Adrenal gland (tissue), 12 donors: ENCODE results near the gene P3H4. TPM values are rescaled to one million over a fixed set of nuclear protein-coding genes. Genes with fewer than 3 reads are reported as not detected.

Experiments
- DNase-seq, 7 donors: peaks; one replicate each; pipeline ENCODE4 v3.0.0-alpha.2; 2019 to 2020
- H3K27ac ChIP-seq, 5 donors: fragments of 200-600 bp; sonication (generic) in 4 of 5; 1 replicate in 3 of 5; 2 replicates in 2 of 5; pipeline versions ENCODE4 v1.5.1 to v1.8.0; 2016 to 2020; ENCODE audit warnings: mild to moderate bottlenecking in 1 of 5
- H3K27me3 ChIP-seq: fragments of 200-600 bp; 2 replicates; pipeline ENCODE4 v1.8.0; 2021
- H3K36me3 ChIP-seq, 2 donors: fragments of 200-600 bp; replicated peaks in 1 of 2; 1 replicate in 1 of 2; 2 replicates in 1 of 2; pipeline versions ENCODE4 v1.5.1 to v1.8.0; 2018 to 2022
- H3K4me1 ChIP-seq, 2 donors: fragments of 200-600 bp; replicated peaks in 1 of 2; 1 replicate in 1 of 2; 2 replicates in 1 of 2; pipeline versions ENCODE4 v1.5.1 to v1.8.0; 2018 to 2021
- H3K4me3 ChIP-seq, 4 donors: fragments of 200-600 bp; sonication (generic) in 3 of 4; one replicate each; pipeline ENCODE4 v1.5.1; 2016 to 2018
- H3K9me3 ChIP-seq, 3 donors: fragments of 200-600 bp; sonication (generic) in 1 of 3; replicated peaks in 1 of 3; 1 replicate in 2 of 3; 2 replicates in 1 of 3; pipeline versions ENCODE4 v1.5.1 to v1.8.0; 2016 to 2021
- CTCF ChIP-seq, 6 experiments: fragments of 450-650 bp in 4 of 6; fragments of 200-600 bp in 2 of 6; sonication (generic) in 1 of 6; IDR thresholded peaks; 1 replicate in 5 of 6; 2 replicates in 1 of 6; pipeline versions ENCODE4 v1.5.1 to v1.8.0; 2016 to 2021; ENCODE audit warnings: antibody characterized with exemption in 6 of 6, mild to moderate bottlenecking in 2 of 6, moderate library complexity in 1 of 6
- POLR2A ChIP-seq, 2 donors: fragments of 450-650 bp; IDR thresholded peaks; one replicate each; pipeline ENCODE4 v1.6.1; 2017; ENCODE audit warnings: antibody characterized with exemption in 2 of 2, mild to moderate bottlenecking in 2 of 2, moderate library complexity in 1 of 2
- WGBS, 4 donors: extraction: QIAGEN DNeasy Blood & Tissue Kit in 2 of 4; methylation state at CpG; one replicate each; pipeline versions ENCODE4 v1.1.5 to v1.1.7; 2013 to 2017; 5-methylcytosine and 5-hydroxymethylcytosine counted together
- intact Hi-C, 2 donors: fragments of 100-400 bp; cut with DNase I; formaldehyde crosslinking; loops; one replicate each; pipeline versions ENCODE4 v1.14.1 to v1.15.0; 2022 to 2023
- polyA plus RNA-seq, 3 donors: library from polyadenylated mRNA; stranded (reverse); fragments of 200-250 nt in 2 of 3; fragments of 350-450 nt in 1 of 3; fragmentation: Illumina TruSeq in 1 of 3; extraction: RNeasy Lipid Tissue Mini Kit (QIAGEN cat#74804) in 1 of 3; gene quantifications; one replicate each; pipeline ENCODE4 v1.2.3, GENCODE V29; 2013 to 2014
- total RNA-seq, 9 donors: library from RNA; depleted of rRNA in 4 of 9; stranded (reverse); fragments of >200 nt in 4 of 9; fragments of 120-200 nt in 1 of 9; fragmentation: NEBNext Ultra II Directional in 1 of 9; extraction: Animal tissue kit (Norgen Biotek cat#: 25700) in 1 of 9; gene quantifications; one replicate each; pipeline versions ENCODE4 v1.1.0 to v1.2.4, GENCODE V29; 2013 to 2023
- donor health status: healthy with polysubstance abuse.
- donor health status: Bipolar disorder and iron deficiency.
- donor health status: DM: yes; HTN: yes; CAD: no.
- donor health status: DM: no; HTN: no; CAD: no.
- donor health status: DM: no; HTN: no; CAD: no.
- donor health status: DM: yes; HTN: yes; CAD: no.

Gene P3H4
- total and polyA plus RNA-seq, 12 donors = 12.8 to 67.2 (median 27.5) TPM

DNA sequence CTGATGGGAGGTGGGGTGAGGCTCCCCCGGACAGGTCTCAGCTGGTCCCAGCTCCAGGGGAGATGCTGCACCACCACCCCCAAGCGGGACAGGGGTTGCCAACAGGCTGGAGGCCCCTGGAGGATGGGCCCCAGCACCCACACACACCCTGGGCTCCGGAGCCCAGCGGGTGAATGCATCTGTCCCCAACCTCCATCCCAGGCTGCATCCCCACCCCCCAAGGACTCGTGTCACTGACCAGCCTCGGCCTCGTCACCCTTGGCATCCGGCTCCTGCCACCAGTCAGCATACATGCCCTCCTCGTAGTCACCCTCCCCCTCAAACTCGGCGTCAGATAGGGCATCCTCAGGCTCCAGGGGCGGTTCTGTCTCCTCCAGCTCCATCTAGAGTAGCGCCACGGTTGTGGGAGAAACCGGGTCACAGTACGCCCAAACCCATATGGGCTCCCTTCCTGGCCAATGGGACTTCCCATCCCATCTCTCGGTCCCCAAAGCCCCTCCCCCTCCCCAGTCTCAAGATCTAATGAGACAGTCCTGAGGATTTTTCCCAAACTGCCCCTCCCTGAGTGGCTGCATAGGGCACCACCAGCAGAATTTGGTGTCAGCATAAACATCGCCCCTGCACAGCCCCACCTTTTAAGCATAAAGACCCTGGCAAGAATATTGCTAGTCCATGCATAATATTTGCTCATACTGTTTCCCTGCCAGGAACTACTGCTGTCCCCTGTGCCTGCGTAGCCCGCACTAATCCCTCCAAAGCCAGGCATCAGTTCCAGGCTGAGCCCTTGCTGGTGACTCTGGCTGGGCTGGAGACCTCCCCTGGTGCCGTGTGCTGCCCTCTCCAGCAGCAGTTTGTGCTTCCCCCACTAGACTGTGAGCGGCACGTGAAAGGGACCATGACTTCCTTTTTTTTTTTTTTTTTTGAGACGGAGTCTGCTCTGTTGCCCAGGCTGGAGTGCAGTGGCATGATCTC lies 8.4 kb downstream of the P3H4 start:
- TF ChIP-seq POLR2A (IDR thresholded peaks at IDR 0.05) = no peak
- no peak for TF ChIP-seq CTCF (IDR thresholded peaks at IDR 0.05)
- no peaks in the 10 kb centered on the region for H3K9me3 ChIP-seq
- H3K36me3 ChIP-seq = no peaks in the 10 kb centered on the region
- intact Hi-C loops = loop anchor here in 1 of 2 donors (2.0 to 10.0 kb wide), 2 partner anchors 67 to 151 kb away; no protein-coding TSS in a partner anchor
- no peak overlapping the region for H3K27ac ChIP-seq
- no peak overlapping the region for H3K4me3 ChIP-seq
- DNase-seq = no peak
- 69 to 80% (median 74%) methylated on average over 17 to 24 of the region's 24 CpGs for WGBS, 4 donors
- no peaks in the 10 kb centered on the region for H3K27me3 ChIP-seq
- H3K4me1 ChIP-seq = peaks cover 0 to 9% of the 10 kb centered on the region in 2 donors

DNA sequence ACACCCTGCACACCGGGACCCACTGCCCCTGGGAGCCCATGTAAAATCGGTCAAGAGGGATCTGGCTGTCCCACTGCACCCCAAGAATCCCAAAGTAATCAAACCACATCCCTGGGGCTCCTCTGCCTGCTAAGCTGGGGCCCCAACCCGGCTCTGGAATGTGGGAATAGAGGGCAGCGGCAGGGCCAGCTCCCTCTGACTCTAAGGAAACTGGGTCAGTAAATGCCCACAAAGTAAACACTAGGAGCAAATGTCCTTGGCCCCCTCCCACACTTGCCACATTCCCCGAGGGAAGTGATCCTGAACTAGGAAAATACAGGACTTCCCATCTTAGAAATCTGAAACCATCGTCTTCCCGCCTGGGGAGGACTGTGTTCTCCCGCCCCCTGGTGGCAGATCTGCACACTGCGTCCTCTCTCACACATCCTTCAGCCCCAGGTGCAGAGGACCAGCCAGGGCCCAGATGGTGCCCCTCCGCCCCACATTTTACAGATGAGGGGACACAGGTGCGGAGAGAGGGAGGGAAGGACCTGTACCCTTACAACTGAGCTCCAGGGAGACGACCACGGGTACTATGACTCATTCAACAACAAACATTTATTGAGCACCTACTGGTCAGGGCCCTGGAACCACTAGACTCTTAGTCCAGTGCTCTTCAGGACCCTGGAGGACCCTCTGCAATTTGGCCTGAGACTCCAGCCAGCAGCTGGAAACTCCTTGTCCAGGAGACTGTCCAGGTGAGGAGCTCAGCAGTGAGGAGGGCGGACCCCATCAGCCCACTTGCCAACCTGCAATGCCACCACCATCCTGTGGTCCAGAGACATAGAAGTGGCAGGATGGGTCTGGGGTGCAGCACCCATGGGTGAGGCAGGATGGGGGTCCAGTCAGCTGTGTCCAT lies 10.1 kb downstream of the P3H4 start:
- Histone ChIP-seq H3K27ac (peak overlapping the region in 1 of 5 donors; percentile 40), H3K4me3 (no peak overlapping the region), H3K9me3 (no peaks in the 10 kb centered on the region), H3K4me1 (peaks cover 0 to 9% of the 10 kb centered on the region in 2 donors), H3K27me3 (no peaks in the 10 kb centered on the region), H3K36me3 (no peaks in the 10 kb centered on the region)
- WGBS, 4 donors = 11 to 15% (median 12%) methylated on average over 9 to 14 of the region's 14 CpGs
- TF ChIP-seq POLR2A (IDR thresholded peaks at IDR 0.05) = no peak
- peak; percentile 88 to 98 (median 96) for TF ChIP-seq CTCF (IDR thresholded peaks at IDR 0.05)
- DNase-seq = peak; percentile 63 to 91 (median 80)
- intact Hi-C loops = loop anchor here (2.0 to 10.0 kb wide), 3 partner anchors 63 to 153 kb away; no protein-coding TSS in a partner anchor

- H3K4me3 ChIP-seq = no peak overlapping the region
- no peaks in the 10 kb centered on the region for H3K27me3 ChIP-seq
- TF ChIP-seq POLR2A (IDR thresholded peaks at IDR 0.05) (no peak), CTCF (IDR thresholded peaks at IDR 0.05) (no peak)
- intact Hi-C loops = loop anchor here (2.0 to 10.0 kb wide), 2 partner anchors 62 to 154 kb away; no protein-coding TSS in a partner anchor
- H3K9me3 ChIP-seq = no peaks in the 10 kb centered on the region
- WGBS, 4 donors = 34 to 44% (median 40%) methylated on average over 13 to 18 of the region's 18 CpGs
- peaks cover 0 to 9% of the 10 kb centered on the region in 2 donors for H3K4me1 ChIP-seq
- H3K36me3 ChIP-seq = no peaks in the 10 kb centered on the region
- DNase-seq = no peak
- H3K27ac ChIP-seq = peak overlapping the region in 1 of 5 donors; percentile 40
These were observed 11.0 kb downstream of the P3H4 start for GRCh38 chr17:41800601-41801373.
